ENCODE measurements around the gene PSMB4. TPM values are rescaled to one million over a fixed set of nuclear protein-coding genes. Genes with fewer than 3 reads are reported as not detected.
"Not testable (repeated sequence)": the region's sequence is repeated elsewhere in the genome, so short reads cannot be mapped to it uniquely, and the experiment has no call there.

The PSMB4 gene
- total RNA-seq, 1 donor from 2014 or later: 186 TPM

GRCh38 chr1:151377150-151377884 lies 22.1 kb upstream of the PSMB4 start:
- intact Hi-C loops (cut with DNase I): no loop called here
- DNase-seq (ENCODE audit: low spot score): no peak

GRCh38 chr1:151384584-151384983 lies 14.8 kb upstream of the PSMB4 start:
- intact Hi-C loops (cut with DNase I): no loop called here
- DNase-seq (ENCODE audit: low spot score): no peak

- DNase-seq (ENCODE audit: low spot score): no peak
- intact Hi-C loops (cut with DNase I): no loop called here
Observed at GRCh38 chr1:151386002-151386401, 13.4 kb upstream of the PSMB4 start.

- intact Hi-C loops (cut with DNase I); DNase-seq (ENCODE audit: low spot score): not testable (repeated sequence)
Observed at GRCh38 chr1:151390221-151391078, 8.9 kb upstream of the PSMB4 start.

GRCh38 chr1:151391079-151391563 lies 8.3 kb upstream of the PSMB4 start:
- DNase-seq (ENCODE audit: low spot score): no peak
- intact Hi-C loops (cut with DNase I): no loop called here

GRCh38 chr1:151393583-151393982 lies 5.8 kb upstream of the PSMB4 start:
- DNase-seq (ENCODE audit: low spot score): no peak
- intact Hi-C loops (cut with DNase I): no loop called here

GRCh38 chr1:151396265-151396664 lies 3.1 kb upstream of the PSMB4 start:
- intact Hi-C loops (cut with DNase I): not testable (repeated sequence)

GRCh38 chr1:151401125-151401788 lies 1.9 kb downstream of the PSMB4 start:
- DNase-seq (ENCODE audit: low spot score): no peak
- intact Hi-C loops (cut with DNase I): loop anchor here (5.0 kb wide), 1 partner anchor 99 kb away; no protein-coding TSS in a partner anchor

More at GRCh38 chr1:151396265-151396664, 3.1 kb upstream of the PSMB4 start:
- DNase-seq (ENCODE audit: low spot score): not testable (repeated sequence)

GRCh38 chr1:151401860-151402259 lies 2.5 kb downstream of the PSMB4 start:
- intact Hi-C loops (cut with DNase I): loop anchor here (5.0 kb wide), 1 partner anchor 100 kb away; no protein-coding TSS in a partner anchor
- no peak for DNase-seq (ENCODE audit: low spot score)

GRCh38 chr1:151402764-151403163 lies 3.4 kb downstream of the PSMB4 start:
- no peak for DNase-seq (ENCODE audit: low spot score)
- intact Hi-C loops (cut with DNase I): loop anchor here (5.0 kb wide), 1 partner anchor 100 kb away; no protein-coding TSS in a partner anchor

GRCh38 chr1:151403612-151404011 lies 4.2 kb downstream of the PSMB4 start:
- DNase-seq (ENCODE audit: low spot score): no peak
- intact Hi-C loops (cut with DNase I): loop anchor here (5.0 kb wide), 1 partner anchor 101 kb away; no protein-coding TSS in a partner anchor

- intact Hi-C loops (cut with DNase I): no loop called here
- DNase-seq (ENCODE audit: low spot score): no peak
Observed at GRCh38 chr1:151405187-151405951, 6.0 kb downstream of the PSMB4 start.

GRCh38 chr1:151406176-151406575 lies 6.8 kb downstream of the PSMB4 start:
- intact Hi-C loops (cut with DNase I): no loop called here
- DNase-seq (ENCODE audit: low spot score): no peak

GRCh38 chr1:151407304-151407703 lies 7.9 kb downstream of the PSMB4 start:
- intact Hi-C loops (cut with DNase I): no loop called here
- DNase-seq (ENCODE audit: low spot score): no peak

GRCh38 chr1:151408891-151409290 lies 9.5 kb downstream of the PSMB4 start:
- intact Hi-C loops (cut with DNase I): no loop called here
- DNase-seq (ENCODE audit: low spot score): no peak

- no peak for DNase-seq (ENCODE audit: low spot score)
- intact Hi-C loops (cut with DNase I): no loop called here
Observed at GRCh38 chr1:151411884-151412283, 12.5 kb downstream of the PSMB4 start.

GRCh38 chr1:151416231-151416630 lies 16.9 kb downstream of the PSMB4 start:
- intact Hi-C loops (cut with DNase I): no loop called here
- DNase-seq (ENCODE audit: low spot score): no peak

- DNase-seq (ENCODE audit: low spot score): no peak
- intact Hi-C loops (cut with DNase I): no loop called here
Observed at GRCh38 chr1:151418081-151418480, 18.7 kb downstream of the PSMB4 start.

GRCh38 chr1:151419819-151420218 lies 20.4 kb downstream of the PSMB4 start:
- intact Hi-C loops (cut with DNase I): no loop called here
- no peak for DNase-seq (ENCODE audit: low spot score)
